GM20000 (cell line): Measurements from ENCODE around the gene TM4SF18.

Experiments used
- DNase-seq: peaks from one replicate; pipeline ENCODE4 v3.0.0; 2012; ENCODE audit warnings: low spot score
- CTCF ChIP-seq: IDR thresholded peaks from 2 replicates; pipeline ENCODE4 v1.5.1; 2012; ENCODE audit warnings: mild to moderate bottlenecking, control low read depth; ENCODE audit errors: extremely low read depth, missing control alignments

Gene TM4SF18

GRCh38 chr3:149364624-149365023, 31.2 kb upstream of the TM4SF18 start:
- no peak for DNase-seq
- no peak for TF ChIP-seq CTCF

- TF ChIP-seq CTCF: no peak
- no peak for DNase-seq
Observed at GRCh38 chr3:149363053-149363452, 29.6 kb upstream of the TM4SF18 start.

- no peak for DNase-seq
- TF ChIP-seq CTCF: no peak
Observed at GRCh38 chr3:149362366-149362765, 28.9 kb upstream of the TM4SF18 start.

GRCh38 chr3:149356630-149357029, 23.2 kb upstream of the TM4SF18 start:
- TF ChIP-seq CTCF: no peak
- DNase-seq: no peak

- no peak for TF ChIP-seq CTCF
- no peak for DNase-seq
Observed at GRCh38 chr3:149356044-149356592, 22.7 kb upstream of the TM4SF18 start.

- TF ChIP-seq CTCF: no peak
- no peak for DNase-seq
Observed at GRCh38 chr3:149353581-149354184, 20.2 kb upstream of the TM4SF18 start.

- peak; percentile 77 for TF ChIP-seq CTCF
- DNase-seq: peak; percentile 71
Observed at GRCh38 chr3:149352556-149352955, 19.1 kb upstream of the TM4SF18 start.
